ENCODE measurements around the gene SLC39A11.
"Not testable (repeated sequence)": the region's sequence is repeated elsewhere in the genome, so short reads cannot be mapped to it uniquely, and the experiment has no call there.

The SLC39A11 gene

GRCh38 chr17:72943826-72944689 is 148.4 kb downstream of the SLC39A11 start:
- no peak for DNase-seq (ENCODE audit: low spot score)
- TF ChIP-seq, protein P1, sequence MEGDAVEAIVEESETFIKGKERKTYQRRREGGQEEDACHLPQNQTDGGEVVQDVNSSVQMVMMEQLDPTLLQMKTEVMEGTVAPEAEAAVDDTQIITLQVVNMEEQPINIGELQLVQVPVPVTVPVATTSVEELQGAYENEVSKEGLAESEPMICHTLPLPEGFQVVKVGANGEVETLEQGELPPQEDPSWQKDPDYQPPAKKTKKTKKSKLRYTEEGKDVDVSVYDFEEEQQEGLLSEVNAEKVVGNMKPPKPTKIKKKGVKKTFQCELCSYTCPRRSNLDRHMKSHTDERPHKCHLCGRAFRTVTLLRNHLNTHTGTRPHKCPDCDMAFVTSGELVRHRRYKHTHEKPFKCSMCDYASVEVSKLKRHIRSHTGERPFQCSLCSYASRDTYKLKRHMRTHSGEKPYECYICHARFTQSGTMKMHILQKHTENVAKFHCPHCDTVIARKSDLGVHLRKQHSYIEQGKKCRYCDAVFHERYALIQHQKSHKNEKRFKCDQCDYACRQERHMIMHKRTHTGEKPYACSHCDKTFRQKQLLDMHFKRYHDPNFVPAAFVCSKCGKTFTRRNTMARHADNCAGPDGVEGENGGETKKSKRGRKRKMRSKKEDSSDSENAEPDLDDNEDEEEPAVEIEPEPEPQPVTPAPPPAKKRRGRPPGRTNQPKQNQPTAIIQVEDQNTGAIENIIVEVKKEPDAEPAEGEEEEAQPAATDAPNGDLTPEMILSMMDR (IDR thresholded peaks at IDR 0.05), result no peak
- Histone ChIP-seq H3K27ac (no peak overlapping the region), H3K4me3 (no peak overlapping the region)

GRCh38 chr17:72942579-72942978 is 149.9 kb downstream of the SLC39A11 start:
- TF ChIP-seq, protein P1 (IDR thresholded peaks at IDR 0.05), result no peak
- DNase-seq (ENCODE audit: low spot score), result no peak
- Histone ChIP-seq H3K27ac (no peak overlapping the region), H3K4me3 (no peak overlapping the region)

GRCh38 chr17:72940496-72940895 is 152.0 kb downstream of the SLC39A11 start:
- no peak overlapping the region for H3K4me3 ChIP-seq
- DNase-seq (ENCODE audit: low spot score), result no peak
- TF ChIP-seq, protein P1 (IDR thresholded peaks at IDR 0.05), result no peak
- no peak overlapping the region for H3K27ac ChIP-seq

GRCh38 chr17:72938482-72938881 is 154.0 kb downstream of the SLC39A11 start:
- H3K27ac ChIP-seq, result no peak overlapping the region
- no peak overlapping the region for H3K4me3 ChIP-seq
- TF ChIP-seq, protein P1 (IDR thresholded peaks at IDR 0.05), result no peak
- DNase-seq (ENCODE audit: low spot score), result no peak

DNA sequence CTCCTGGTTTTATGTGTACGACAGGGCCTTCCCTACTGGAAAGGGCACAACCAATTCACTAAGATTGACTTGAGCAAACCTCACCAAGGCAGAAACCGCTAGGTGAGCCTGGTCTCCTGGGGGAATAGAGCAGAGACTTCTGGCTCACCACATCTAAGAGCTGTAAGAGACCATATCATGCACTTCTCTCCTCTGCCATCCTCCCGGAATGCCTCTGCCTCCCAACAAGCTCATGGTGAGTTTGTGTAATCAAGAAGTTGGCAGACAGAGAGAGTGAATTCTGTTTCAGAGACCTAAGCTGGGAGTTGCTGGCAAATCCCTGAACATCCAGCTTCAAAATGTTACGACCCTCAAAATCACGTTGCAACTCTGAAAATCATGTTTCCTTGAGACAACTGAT is 154.8 kb downstream of the SLC39A11 start:
- TF ChIP-seq, protein P1 (IDR thresholded peaks at IDR 0.05), result no peak
- no peak for DNase-seq (ENCODE audit: low spot score)
- Histone ChIP-seq H3K4me3 (no peak overlapping the region), H3K27ac (no peak overlapping the region)

- not testable (repeated sequence) for H3K4me3 ChIP-seq; DNase-seq (ENCODE audit: low spot score)
Measured at GRCh38 chr17:72937254-72937653, 155.2 kb downstream of the SLC39A11 start.

GRCh38 chr17:72935984-72936383 is 156.5 kb downstream of the SLC39A11 start:
- DNase-seq (ENCODE audit: low spot score), result no peak
- TF ChIP-seq, protein P1 (IDR thresholded peaks at IDR 0.05), result no peak
- Histone ChIP-seq H3K27ac (no peak overlapping the region), H3K4me3 (no peak overlapping the region)

More at GRCh38 chr17:72937254-72937653, 155.2 kb downstream of the SLC39A11 start:
- H3K27ac ChIP-seq, result not testable (repeated sequence)

Measured in coronary artery (tissue), 2 donors.